ENCODE data around the gene ABHD12. TPM values are rescaled to one million over a fixed set of nuclear protein-coding genes. Genes with fewer than 3 reads are reported as not detected.
A peak's percentile ranks its signal among the peaks of the same experiment; 100 is the strongest.

The ABHD12 gene
- total RNA-seq, 3 donors from 2014 or later, result 26.9 to 67.7 (median 53.4) TPM

GRCh38 chr20:25254986-25255680 lies 135.5 kb downstream of the ABHD12 start:
- Histone ChIP-seq H3K4me1 (no peaks in the 10 kb centered on the region), H3K4me3 (no peak overlapping the region), H3K27ac (peak overlapping the region; percentile 74 to 87), H3K27me3 (no peaks in the 10 kb centered on the region), H3K9me3 (no peaks in the 10 kb centered on the region), H3K36me3 (no peaks in the 10 kb centered on the region)
- TF ChIP-seq POLR2A (IDR thresholded peaks at IDR 0.05) (no peak), POLR2AphosphoS5 (IDR thresholded peaks at IDR 0.05) (peak in 1 of 3 donors; percentile 61)
- intact Hi-C loops (cut with DNase I; ENCODE audit: low total_unique reads), result no loop called here
- DNase-seq (ENCODE audit: low spot score in 2 of 2), result peak; percentile 79 to 82

GRCh38 chr20:25254571-25254970 lies 136.1 kb downstream of the ABHD12 start:
- Histone ChIP-seq H3K27ac (peak overlapping the region in 1 of 2 donors; percentile 87), H3K4me1 (no peaks in the 10 kb centered on the region), H3K36me3 (no peaks in the 10 kb centered on the region), H3K9me3 (no peaks in the 10 kb centered on the region), H3K4me3 (no peak overlapping the region), H3K27me3 (no peaks in the 10 kb centered on the region)
- TF ChIP-seq POLR2AphosphoS5 (IDR thresholded peaks at IDR 0.05) (no peak), CTCF (IDR thresholded peaks at IDR 0.05) (no peak), POLR2A (IDR thresholded peaks at IDR 0.05) (no peak)
- DNase-seq (ENCODE audit: low spot score in 2 of 2), result no peak
- intact Hi-C loops (cut with DNase I; ENCODE audit: low total_unique reads), result no loop called here

- TF ChIP-seq CTCF (IDR thresholded peaks at IDR 0.05) (no peak), POLR2A (IDR thresholded peaks at IDR 0.05) (no peak), POLR2AphosphoS5 (IDR thresholded peaks at IDR 0.05) (no peak)
- Histone ChIP-seq H3K36me3 (no peaks in the 10 kb centered on the region), H3K4me1 (no peaks in the 10 kb centered on the region), H3K9me3 (no peaks in the 10 kb centered on the region), H3K27ac (no peak overlapping the region), H3K27me3 (no peaks in the 10 kb centered on the region), H3K4me3 (no peak overlapping the region)
- intact Hi-C loops (cut with DNase I; ENCODE audit: low total_unique reads), result no loop called here
- DNase-seq (ENCODE audit: low spot score in 2 of 2), result no peak
These were observed 136.9 kb downstream of the ABHD12 start for GRCh38 chr20:25253606-25254275.

GRCh38 chr20:25252686-25253421 lies 137.8 kb downstream of the ABHD12 start:
- no peak overlapping the region for H3K27ac ChIP-seq
- intact Hi-C loops (cut with DNase I; ENCODE audit: low total_unique reads), result no loop called here
- H3K27me3 ChIP-seq, result no peaks in the 10 kb centered on the region
- no peak overlapping the region for H3K4me3 ChIP-seq
- peak in 1 of 2 donors; percentile 12 for DNase-seq (ENCODE audit: low spot score in 2 of 2)
- no peaks in the 10 kb centered on the region for H3K9me3 ChIP-seq
- TF ChIP-seq POLR2A (IDR thresholded peaks at IDR 0.05) (no peak), POLR2AphosphoS5 (IDR thresholded peaks at IDR 0.05) (no peak), CTCF (IDR thresholded peaks at IDR 0.05) (no peak)
- no peaks in the 10 kb centered on the region for H3K36me3 ChIP-seq
- H3K4me1 ChIP-seq, result no peaks in the 10 kb centered on the region

- DNase-seq (ENCODE audit: low spot score in 2 of 2), result no peak
- H3K27ac ChIP-seq, result no peak overlapping the region
- H3K27me3 ChIP-seq, result no peaks in the 10 kb centered on the region
- TF ChIP-seq POLR2A (IDR thresholded peaks at IDR 0.05) (no peak), POLR2AphosphoS5 (IDR thresholded peaks at IDR 0.05) (no peak), CTCF (IDR thresholded peaks at IDR 0.05) (no peak)
- intact Hi-C loops (cut with DNase I; ENCODE audit: low total_unique reads), result no loop called here
- H3K4me1 ChIP-seq, result no peaks in the 10 kb centered on the region
- no peak overlapping the region for H3K4me3 ChIP-seq
- H3K9me3 ChIP-seq, result no peaks in the 10 kb centered on the region
- H3K36me3 ChIP-seq, result no peaks in the 10 kb centered on the region
These were observed 138.4 kb downstream of the ABHD12 start for GRCh38 chr20:25252230-25252651.
